Effector memory CD4-positive, alpha-beta T cell (primary cell): ENCODE data around the gene TMEM253.
A peak's percentile ranks its signal among the peaks of the same experiment; 100 is the strongest.

ENCODE experiments used
- DNase-seq, 3 donors: peaks; one replicate each; pipeline ENCODE4 v3.0.0-alpha.2; 2020
- H3K27ac ChIP-seq: 2 replicates; pipeline ENCODE4 v1.7.0; 2013; ENCODE audit warnings: mild to moderate bottlenecking, low read length, moderate library complexity; ENCODE audit not compliant: insufficient read depth, poor library complexity, severe bottlenecking
- H3K27me3 ChIP-seq: replicated peaks from 2 replicates; pipeline ENCODE4 v1.7.0; 2013; ENCODE audit warnings: mild to moderate bottlenecking, low read length; ENCODE audit not compliant: insufficient read depth, control insufficient read depth, poor library complexity, severe bottlenecking
- H3K36me3 ChIP-seq: 2 replicates; pipeline ENCODE4 v1.7.0; 2013; ENCODE audit warnings: mild to moderate bottlenecking, low read length, moderate library complexity; ENCODE audit not compliant: control insufficient read depth, insufficient read depth
- H3K4me1 ChIP-seq: 2 replicates; pipeline ENCODE4 v1.7.0; 2013; ENCODE audit warnings: low read length, mild to moderate bottlenecking; ENCODE audit not compliant: control insufficient read depth, insufficient read depth, poor library complexity, severe bottlenecking
- H3K4me3 ChIP-seq: 2 replicates; pipeline ENCODE4 v1.7.0; 2013; ENCODE audit warnings: low read length, low read depth, mild to moderate bottlenecking; ENCODE audit not compliant: insufficient read depth, poor library complexity, severe bottlenecking
- H3K9me3 ChIP-seq: 2 replicates; pipeline ENCODE4 v1.7.0; 2013; ENCODE audit warnings: mild to moderate bottlenecking, low read length, moderate library complexity; ENCODE audit not compliant: control insufficient read depth

Gene TMEM253

DNA sequence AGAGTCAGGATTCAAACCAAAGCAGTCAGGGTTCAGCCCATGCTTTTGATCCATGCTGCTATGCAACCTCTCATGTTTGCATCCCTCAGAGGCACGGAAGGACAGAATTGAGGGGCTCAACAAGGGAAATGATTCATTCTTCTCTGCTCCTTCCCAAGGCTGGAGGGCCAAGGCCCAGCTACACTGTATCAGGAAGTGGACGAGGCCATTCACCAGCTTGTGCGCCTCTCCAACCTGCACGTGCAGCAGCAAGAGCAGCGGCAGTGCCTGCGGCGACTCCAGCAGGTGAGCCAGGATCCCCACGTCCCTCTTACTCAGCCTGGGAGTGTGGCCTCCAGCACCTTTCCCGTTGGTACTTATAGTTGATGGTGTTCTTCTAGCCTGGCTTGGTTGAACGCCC is 22.1 kb upstream of the TMEM253 start:
- no peaks in the 10 kb centered on the region for H3K36me3 ChIP-seq
- no peaks in the 10 kb centered on the region for H3K9me3 ChIP-seq
- H3K4me3 ChIP-seq: no peak overlapping the region
- H3K4me1 ChIP-seq: no peaks in the 10 kb centered on the region
- no peak for DNase-seq
- no peak overlapping the region for H3K27ac ChIP-seq
- H3K27me3 ChIP-seq: no peaks in the 10 kb centered on the region

DNA sequence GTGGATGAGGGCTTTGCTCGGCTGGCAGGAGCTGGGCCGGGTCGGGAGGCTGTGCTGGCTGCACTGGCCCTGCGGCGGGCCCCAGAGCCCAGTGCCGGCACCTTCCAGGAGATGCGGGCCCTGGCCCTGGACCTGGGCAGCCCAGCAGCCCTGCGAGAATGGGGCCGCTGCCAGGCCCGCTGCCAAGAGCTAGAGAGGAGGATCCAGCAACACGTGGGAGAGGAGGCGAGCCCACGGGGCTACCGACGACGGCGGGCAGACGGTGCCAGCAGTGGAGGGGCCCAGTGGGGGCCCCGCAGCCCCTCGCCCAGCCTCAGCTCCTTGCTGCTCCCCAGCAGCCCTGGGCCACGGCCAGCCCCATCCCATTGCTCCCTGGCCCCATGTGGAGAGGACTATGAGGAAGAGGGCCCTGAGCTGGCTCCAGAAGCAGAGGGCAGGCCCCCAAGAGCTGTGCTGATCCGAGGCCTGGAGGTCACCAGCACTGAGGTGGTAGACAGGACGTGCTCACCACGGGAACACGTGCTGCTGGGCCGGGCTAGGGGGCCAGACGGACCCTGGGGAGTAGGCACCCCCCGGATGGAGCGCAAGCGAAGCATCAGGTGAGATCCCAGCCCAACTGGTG is 19.2 kb upstream of the TMEM253 start:
- Histone ChIP-seq H3K4me1 (no peaks in the 10 kb centered on the region), H3K36me3 (no peaks in the 10 kb centered on the region), H3K9me3 (no peaks in the 10 kb centered on the region), H3K27ac (no peak overlapping the region), H3K4me3 (no peak overlapping the region), H3K27me3 (no peaks in the 10 kb centered on the region)
- DNase-seq: no peak

DNA sequence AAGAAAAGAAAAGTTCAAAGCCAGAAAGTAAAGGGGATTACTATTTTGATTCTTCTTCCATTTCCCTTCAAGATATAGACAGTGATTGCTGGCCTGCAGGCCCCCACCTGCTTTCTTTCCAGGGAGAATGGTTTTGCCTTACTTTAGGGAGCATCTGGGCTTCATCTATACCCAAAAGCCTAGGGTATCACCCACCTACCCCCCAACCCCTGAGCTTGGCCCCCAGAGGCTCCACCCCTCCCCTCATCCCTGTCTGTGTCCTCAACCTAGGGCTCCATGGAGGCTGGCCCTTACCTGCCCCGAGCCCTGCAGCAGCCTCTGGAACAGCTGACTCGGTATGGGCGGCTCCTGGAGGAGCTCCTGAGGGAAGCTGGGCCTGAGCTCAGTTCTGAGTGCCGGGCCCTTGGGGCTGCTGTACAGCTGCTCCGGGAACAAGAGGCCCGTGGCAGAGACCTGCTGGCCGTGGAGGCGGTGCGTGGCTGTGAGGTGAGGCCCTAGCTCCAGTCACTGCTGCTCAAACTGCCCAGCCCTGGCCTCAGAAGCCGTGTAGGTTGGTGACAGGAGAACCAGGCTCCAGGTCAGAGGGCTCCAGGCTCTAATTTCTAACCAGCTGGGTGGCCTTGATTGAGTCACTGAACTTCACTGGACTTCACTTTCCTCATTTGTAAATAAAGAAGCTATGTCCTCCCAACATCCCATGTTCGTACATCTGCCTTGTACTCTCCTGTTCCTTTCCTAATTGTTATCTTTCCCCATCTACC is 17.1 kb upstream of the TMEM253 start:
- Histone ChIP-seq H3K36me3 (no peaks in the 10 kb centered on the region), H3K27ac (no peak overlapping the region), H3K9me3 (no peaks in the 10 kb centered on the region), H3K27me3 (no peaks in the 10 kb centered on the region), H3K4me3 (no peak overlapping the region), H3K4me1 (peaks cover 12% of the 10 kb centered on the region)
- no peak for DNase-seq

DNA sequence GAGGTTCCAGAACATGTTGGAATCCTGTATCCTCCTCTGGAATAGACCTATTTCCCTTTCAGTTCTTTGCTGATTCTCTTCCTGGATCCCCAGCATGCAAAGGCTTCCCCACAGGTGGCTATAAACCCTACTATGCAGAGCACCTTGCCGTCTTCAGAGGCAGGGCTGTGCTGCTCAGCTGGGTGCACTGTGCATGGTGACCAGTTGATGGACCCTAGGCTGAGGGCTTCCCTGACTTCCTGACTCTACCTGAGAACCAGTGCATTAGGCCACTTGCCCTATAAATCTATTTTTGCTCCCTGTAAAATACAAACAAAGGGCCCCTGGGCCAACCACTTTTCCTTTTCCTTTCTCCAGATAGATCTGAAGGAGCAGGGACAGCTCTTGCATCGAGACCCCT is 16.5 kb upstream of the TMEM253 start:
- Histone ChIP-seq H3K27me3 (no peaks in the 10 kb centered on the region), H3K36me3 (no peaks in the 10 kb centered on the region), H3K9me3 (no peaks in the 10 kb centered on the region), H3K27ac (no peak overlapping the region), H3K4me3 (no peak overlapping the region), H3K4me1 (peaks cover 12% of the 10 kb centered on the region)
- no peak for DNase-seq

DNA sequence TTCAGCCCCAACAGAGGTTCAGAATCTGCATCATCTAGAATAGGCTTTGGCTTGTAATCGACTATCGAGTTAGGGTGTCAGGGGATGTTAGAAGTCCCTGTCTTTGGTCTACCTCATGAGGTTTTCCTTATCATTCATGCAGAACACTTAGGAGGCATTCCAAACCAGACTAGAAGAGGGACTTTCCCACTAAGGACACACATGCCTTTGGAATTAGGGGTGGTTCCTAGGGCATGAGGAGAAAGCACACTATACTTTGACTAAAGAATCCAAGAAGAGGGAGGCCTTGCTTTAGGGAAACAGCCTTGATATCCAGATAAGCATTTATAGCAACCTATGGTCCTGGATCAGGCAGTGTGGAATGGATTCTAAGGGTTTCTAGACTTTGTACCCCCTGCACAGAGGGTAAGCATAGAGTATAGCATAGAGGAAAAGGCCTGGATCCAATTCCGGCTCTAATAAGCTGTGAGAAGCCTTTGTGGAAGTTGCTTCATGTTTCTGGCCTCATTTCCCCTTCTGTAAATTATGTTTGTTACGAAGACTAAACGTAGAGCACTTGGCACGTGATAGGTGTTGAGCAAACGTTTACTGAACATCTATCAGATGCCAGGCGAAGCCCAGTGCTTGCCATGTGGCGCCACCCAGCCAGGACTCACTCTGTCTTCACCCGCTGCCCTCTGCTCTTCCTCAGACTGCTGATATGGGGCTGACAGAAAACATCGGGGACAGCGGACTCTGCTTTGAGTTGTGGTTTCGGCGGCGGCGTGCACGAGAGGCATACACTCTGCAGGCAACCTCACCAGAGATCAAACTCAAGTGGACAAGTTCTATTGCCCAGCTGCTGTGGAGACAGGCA is 15.6 kb upstream of the TMEM253 start:
- Histone ChIP-seq H3K27me3 (no peaks in the 10 kb centered on the region), H3K36me3 (no peaks in the 10 kb centered on the region), H3K9me3 (no peaks in the 10 kb centered on the region), H3K4me3 (no peak overlapping the region), H3K4me1 (peaks cover 12% of the 10 kb centered on the region), H3K27ac (no peak overlapping the region)
- DNase-seq: no peak

DNA sequence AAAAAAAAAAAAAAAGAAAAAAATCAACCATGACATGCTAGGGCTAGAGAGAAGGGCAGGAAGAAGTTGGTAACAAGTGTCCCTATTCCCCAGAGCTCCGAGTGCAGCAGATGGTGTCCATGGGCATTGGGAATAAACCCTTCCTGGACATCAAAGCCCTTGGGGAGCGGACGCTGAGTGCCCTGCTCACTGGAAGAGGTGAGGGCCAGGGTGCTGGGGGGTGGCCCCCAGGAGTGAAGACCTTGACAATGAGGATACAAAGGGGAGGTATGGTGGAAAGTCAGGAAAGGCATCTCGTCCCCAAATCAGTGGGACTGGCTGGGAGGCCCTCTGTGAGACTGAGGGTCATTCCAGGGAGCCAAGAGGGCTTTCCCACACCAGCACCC is 14.0 kb upstream of the TMEM253 start:
- Histone ChIP-seq H3K9me3 (no peaks in the 10 kb centered on the region), H3K36me3 (no peaks in the 10 kb centered on the region), H3K4me3 (no peak overlapping the region), H3K27ac (peak overlapping the region; percentile 86), H3K27me3 (no peaks in the 10 kb centered on the region), H3K4me1 (peaks cover 12% of the 10 kb centered on the region)
- no peak for DNase-seq

DNA sequence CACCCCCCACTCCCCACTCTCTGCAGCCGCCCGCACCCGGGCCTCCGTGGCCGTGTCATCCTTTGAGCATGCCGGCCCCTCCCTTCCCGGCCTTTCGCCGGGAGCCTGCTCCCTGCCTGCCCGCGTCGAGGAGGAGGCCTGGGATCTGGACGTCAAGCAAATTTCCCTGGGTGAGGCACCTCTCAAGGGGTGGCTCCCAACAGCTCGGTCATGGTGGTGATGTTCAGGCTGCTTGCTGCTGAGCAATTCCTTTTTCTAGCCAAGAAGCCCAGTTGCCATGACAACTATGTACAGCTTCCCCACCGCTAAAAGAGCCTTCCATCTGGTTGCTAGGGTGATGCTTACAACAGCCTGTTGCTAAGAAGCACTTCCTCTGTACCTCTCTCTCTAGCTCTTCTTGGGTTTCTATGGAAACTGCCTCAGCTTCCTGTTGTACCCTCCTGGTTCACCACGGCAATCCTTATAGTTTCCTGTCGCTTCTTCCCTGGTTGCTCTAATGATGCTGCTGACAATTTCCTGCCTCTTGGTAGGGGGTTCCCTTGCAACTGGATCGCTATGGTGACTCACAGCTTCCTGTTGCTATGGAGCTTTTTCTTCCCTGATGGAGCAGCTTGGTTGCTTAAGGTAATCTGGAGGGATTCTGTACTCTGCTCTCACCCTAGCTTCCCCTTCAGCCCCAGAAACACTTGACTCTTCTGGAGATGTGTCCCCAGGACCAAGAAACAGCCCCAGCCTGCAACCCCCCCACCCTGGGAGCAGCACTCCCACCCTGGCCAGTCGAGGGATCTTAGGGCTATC is 13.4 kb upstream of the TMEM253 start:
- Histone ChIP-seq H3K27ac (peak overlapping the region; percentile 89), H3K36me3 (no peaks in the 10 kb centered on the region), H3K27me3 (no peaks in the 10 kb centered on the region), H3K4me3 (no peak overlapping the region), H3K9me3 (no peaks in the 10 kb centered on the region), H3K4me1 (peaks cover 12% of the 10 kb centered on the region)
- peak; percentile 79 to 85 (median 81) for DNase-seq

DNA sequence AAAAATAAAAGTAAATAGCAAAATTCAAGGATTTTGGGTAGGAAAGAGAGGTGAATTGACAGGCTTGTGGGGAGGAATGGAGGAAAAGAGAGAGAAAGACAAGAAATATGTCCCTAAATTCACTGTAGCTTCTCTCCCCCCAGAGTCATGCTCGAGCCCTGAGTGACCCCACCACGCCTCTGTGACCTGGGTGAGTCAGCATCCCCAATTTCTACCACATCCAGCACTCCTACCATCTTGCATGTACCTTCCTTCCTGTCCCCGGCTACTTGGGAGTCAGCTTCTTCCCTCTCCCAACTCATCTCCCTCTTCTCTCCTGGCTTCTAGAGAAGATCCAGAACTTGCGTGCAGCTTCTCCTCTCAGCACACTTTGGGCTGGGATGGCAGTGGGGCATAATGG is 12.2 kb upstream of the TMEM253 start:
- Histone ChIP-seq H3K27me3 (no peaks in the 10 kb centered on the region), H3K4me1 (peaks cover 12% of the 10 kb centered on the region), H3K27ac (peak overlapping the region; percentile 89), H3K9me3 (no peaks in the 10 kb centered on the region), H3K4me3 (no peak overlapping the region), H3K36me3 (no peaks in the 10 kb centered on the region)
- no peak for DNase-seq

DNA sequence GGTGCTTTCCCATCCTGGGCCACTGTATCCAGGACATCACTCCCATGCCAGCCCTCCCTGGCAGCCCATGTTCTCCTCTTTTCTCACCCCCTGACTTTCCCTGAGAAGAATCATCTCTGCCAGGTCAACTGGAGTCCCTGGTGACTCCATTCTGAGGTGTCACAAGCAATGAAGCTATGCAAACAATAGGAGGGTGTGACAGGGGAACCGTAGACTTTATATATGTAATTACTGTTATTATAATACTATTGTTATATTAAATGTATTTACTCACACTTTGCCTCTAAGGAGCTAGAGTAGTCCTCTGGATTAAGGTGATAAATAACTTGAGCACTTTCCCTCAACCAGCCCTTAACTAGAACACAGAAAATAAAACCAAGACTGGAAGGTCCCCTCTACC is 11.6 kb upstream of the TMEM253 start:
- H3K27me3 ChIP-seq: no peaks in the 10 kb centered on the region
- no peak for DNase-seq
- peaks cover 12% of the 10 kb centered on the region for H3K4me1 ChIP-seq
- H3K9me3 ChIP-seq: no peaks in the 10 kb centered on the region
- H3K36me3 ChIP-seq: no peaks in the 10 kb centered on the region
- H3K4me3 ChIP-seq: no peak overlapping the region
- peak overlapping the region; percentile 89 for H3K27ac ChIP-seq
